Ovary (tissue), 3 donors: ENCODE measurements around the gene GFRA1.

ENCODE experiments used
- EP300 ChIP-seq: sonication (generic); formaldehyde crosslinking; IDR thresholded peaks from one replicate; pipeline ENCODE4 v1.6.1; 2017; ENCODE audit warnings: antibody characterized with exemption
- TF ChIP-seq, protein P1 (sequence below), 3 donors: fragments of 450-650 bp in 2 of 3; fragments of 200-600 bp in 1 of 3; IDR thresholded peaks; one replicate each; pipeline versions ENCODE4 v1.5.1 to v1.8.0; 2016 to 2022; ENCODE audit warnings: antibody characterized with exemption in 3 of 3, mild to moderate bottlenecking in 1 of 3
- donor health status: DM: no; HTN: no; CAD: no.

DNA sequence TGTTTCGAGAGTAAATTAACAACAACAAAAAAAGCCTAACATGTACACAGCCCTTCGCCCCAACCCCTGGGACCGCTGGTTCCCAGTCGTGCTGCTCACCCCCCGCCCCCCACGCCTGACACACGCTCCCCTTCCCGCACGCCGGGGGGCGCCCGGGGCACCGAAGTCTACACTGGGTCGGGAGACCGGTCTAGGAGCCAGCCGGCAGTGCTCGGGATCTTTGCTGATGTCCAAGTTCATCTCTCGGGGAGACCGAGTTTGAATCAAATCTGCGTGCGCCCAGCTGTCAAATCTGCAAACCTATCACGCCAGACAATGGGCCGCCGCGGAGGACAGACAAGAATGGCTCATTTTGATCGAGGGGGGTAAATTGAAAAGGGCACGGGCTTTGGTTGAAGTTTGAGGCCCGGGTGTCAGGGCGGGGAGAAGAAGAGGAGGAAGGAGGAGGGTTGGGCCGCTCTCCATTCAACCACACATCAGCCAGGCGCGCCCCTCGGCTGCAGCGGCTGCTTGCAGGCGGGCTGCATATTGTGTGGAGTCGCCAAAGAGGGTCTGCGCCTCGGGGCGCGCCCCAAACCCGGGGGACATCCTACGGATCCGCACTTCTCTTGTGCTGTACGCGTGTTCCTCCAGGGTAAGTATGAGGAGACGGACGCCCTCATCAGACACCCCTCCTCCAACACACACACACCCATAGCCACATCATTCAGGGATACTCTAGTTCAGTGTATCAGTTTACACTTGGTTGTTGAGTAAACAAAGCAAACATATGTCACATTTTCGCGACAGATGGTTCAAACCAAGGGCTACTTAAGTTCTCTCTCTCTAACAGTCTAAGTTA lies 1.3 kb upstream of the GFRA1 start:
- TF ChIP-seq, protein P1, sequence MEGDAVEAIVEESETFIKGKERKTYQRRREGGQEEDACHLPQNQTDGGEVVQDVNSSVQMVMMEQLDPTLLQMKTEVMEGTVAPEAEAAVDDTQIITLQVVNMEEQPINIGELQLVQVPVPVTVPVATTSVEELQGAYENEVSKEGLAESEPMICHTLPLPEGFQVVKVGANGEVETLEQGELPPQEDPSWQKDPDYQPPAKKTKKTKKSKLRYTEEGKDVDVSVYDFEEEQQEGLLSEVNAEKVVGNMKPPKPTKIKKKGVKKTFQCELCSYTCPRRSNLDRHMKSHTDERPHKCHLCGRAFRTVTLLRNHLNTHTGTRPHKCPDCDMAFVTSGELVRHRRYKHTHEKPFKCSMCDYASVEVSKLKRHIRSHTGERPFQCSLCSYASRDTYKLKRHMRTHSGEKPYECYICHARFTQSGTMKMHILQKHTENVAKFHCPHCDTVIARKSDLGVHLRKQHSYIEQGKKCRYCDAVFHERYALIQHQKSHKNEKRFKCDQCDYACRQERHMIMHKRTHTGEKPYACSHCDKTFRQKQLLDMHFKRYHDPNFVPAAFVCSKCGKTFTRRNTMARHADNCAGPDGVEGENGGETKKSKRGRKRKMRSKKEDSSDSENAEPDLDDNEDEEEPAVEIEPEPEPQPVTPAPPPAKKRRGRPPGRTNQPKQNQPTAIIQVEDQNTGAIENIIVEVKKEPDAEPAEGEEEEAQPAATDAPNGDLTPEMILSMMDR (IDR thresholded peaks at IDR 0.05) = no peak
- no peak for TF ChIP-seq EP300
